ENCODE results near the gene SNW1.

SNW1 gene

GRCh38 chr14:77710364-77710763 is 50.6 kb downstream of the SNW1 start:
- DNase-seq (ENCODE audit: low read depth) = no peak
- H3K4me3 ChIP-seq (ENCODE audit: low read length) = no peak overlapping the region
- TF ChIP-seq CTCF (conservative IDR thresholded peaks at IDR 0.05; ENCODE audit: low read length) = no peak

GRCh38 chr14:77709412-77709811 is 51.5 kb downstream of the SNW1 start:
- TF ChIP-seq CTCF (conservative IDR thresholded peaks at IDR 0.05; ENCODE audit: low read length) = no peak
- no peak for DNase-seq (ENCODE audit: low read depth)
- H3K4me3 ChIP-seq (ENCODE audit: low read length) = peak overlapping the region; percentile 96

- TF ChIP-seq CTCF (conservative IDR thresholded peaks at IDR 0.05; ENCODE audit: low read length) = no peak
- no peak for DNase-seq (ENCODE audit: low read depth)
- H3K4me3 ChIP-seq (ENCODE audit: low read length) = peak overlapping the region; percentile 96
Observed at GRCh38 chr14:77708749-77709148, 52.2 kb downstream of the SNW1 start.

- H3K4me3 ChIP-seq (ENCODE audit: low read length) = peak within 1 kb of the TSS; percentile 96
- no peak for TF ChIP-seq CTCF (conservative IDR thresholded peaks at IDR 0.05; ENCODE audit: low read length)
- peak; percentile 74 for DNase-seq (ENCODE audit: low read depth)
Observed at GRCh38 chr14:77707724-77708408, 53.1 kb downstream of the SNW1 start, which contains the start of the genes ALKBH1 and SLIRP. Gene ALKBH1 (minus strand): TSS chr14:77708023. CDS start chr14:77708004, 19 bp downstream. Gene SLIRP (plus strand): TSS chr14:77708103. CDS start chr14:77708112, 9 bp downstream.

GRCh38 chr14:77707355-77707723 is 53.6 kb downstream of the SNW1 start:
- peak overlapping the region; percentile 96 for H3K4me3 ChIP-seq (ENCODE audit: low read length)
- TF ChIP-seq CTCF (conservative IDR thresholded peaks at IDR 0.05; ENCODE audit: low read length) = peak; percentile 57
- DNase-seq (ENCODE audit: low read depth) = peak; percentile 54

- H3K4me3 ChIP-seq (ENCODE audit: low read length) = no peak overlapping the region
- DNase-seq (ENCODE audit: low read depth) = no peak
- no peak for TF ChIP-seq CTCF (conservative IDR thresholded peaks at IDR 0.05; ENCODE audit: low read length)
Observed at GRCh38 chr14:77691259-77691658, 69.7 kb downstream of the SNW1 start.

GRCh38 chr14:77682158-77682553 is 78.8 kb downstream of the SNW1 start:
- no peak for TF ChIP-seq CTCF (conservative IDR thresholded peaks at IDR 0.05; ENCODE audit: low read length)
- peak; percentile 18 for DNase-seq (ENCODE audit: low read depth)
- no peak overlapping the region for H3K4me3 ChIP-seq (ENCODE audit: low read length)

Measured in AG10803 (cell line).